Measurements from ENCODE around the gene NT5C2.

GRCh38 chr10:103154521-103155299, 38.4 kb downstream of the NT5C2 start:
- TF ChIP-seq CTCF (IDR thresholded peaks at IDR 0.05) (no peak), EZH2 (IDR thresholded peaks at IDR 0.05; ENCODE audit: borderline replicate concordance, insufficient read depth, low read depth, low read length, poor library complexity, severe bottlenecking) (no peak)

All from B cell (primary cell).